Stimulated activated CD8-positive, alpha-beta memory T cell treated with anti-CD3 and anti-CD28 coated beads, Interleukin-2, amount 100 ng/mL, for 48 hours (primary cell): Measurements from ENCODE around the gene POLL.

Experiments
- DNase-seq, 2 donors: peaks; one replicate each; pipeline ENCODE4 v3.0.0-alpha.2; 2020; ENCODE audit warnings: low read depth in 2 of 2

The POLL gene

DNA sequence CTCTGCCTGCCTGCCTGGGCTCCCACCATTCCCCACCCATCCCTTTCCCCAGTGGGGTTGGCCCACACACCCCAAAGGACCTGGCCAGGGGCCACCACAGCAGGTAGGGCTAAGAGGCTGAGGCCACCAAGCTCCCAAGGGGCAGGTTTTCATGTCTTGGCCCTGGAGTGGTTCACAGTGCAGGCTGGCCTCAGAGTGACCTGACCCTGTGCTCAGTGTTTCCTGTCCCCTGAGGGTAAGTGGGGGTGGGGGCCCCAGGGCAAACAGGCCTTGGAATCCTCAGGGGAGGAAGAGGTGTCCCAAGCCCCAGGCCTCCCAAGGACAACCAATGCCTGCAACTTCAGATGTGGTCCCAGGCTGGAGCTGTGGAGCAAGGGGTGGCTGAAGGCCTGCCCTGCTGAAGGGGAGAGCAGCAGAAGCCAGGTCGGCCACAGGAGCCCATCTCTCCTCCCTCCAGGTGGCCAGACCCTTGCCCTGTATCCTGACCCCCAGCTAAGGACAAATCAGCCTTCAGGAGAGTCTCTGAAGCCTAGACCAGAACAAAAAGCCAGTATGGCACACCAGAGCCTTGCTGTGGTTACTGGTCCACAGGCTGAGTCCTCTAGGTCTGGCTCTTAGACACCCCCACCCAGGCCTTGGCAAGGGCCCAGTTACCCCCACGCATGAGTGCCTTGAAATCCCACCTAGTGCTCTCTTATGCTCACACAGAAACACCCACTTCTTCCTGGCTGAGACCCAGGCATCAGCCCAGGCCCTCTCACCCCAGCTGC lies 27.6 kb downstream of the POLL start:
- no peak for DNase-seq

DNA sequence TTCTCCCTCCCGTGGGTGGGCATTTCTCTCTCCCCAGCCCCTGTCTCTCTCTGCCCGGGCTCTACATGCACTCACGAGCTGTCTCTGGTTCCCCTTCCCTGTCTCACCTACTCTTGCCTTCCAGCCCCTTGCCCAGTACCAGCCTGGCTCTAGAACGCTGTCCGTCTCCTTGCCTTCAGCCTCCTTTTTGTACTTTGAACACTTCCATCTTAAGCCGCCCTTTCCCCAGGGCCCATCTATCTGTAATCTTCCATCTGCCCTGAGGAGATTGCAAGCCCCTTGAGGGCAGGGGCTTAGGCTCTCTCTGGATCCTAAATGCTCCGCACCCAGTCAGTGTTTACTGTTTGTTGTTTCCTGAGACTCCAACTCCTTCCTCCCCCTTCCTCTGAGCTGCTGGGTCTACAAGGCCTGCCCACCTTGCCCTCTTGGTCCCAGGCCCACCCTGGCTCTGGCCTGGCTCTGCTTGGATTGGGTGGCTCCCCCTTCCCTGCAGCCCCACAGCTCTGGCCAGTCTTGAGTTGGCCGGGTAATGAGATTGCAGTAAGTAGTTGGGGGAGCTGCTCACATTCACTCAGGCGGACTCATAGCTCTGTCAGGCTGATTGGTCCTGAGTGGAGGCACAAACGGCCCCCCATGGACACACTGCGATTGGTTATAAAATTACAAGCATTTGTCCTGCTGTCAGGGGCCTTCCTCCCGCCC lies 28.3 kb downstream of the POLL start:
- DNase-seq, result no peak

DNA sequence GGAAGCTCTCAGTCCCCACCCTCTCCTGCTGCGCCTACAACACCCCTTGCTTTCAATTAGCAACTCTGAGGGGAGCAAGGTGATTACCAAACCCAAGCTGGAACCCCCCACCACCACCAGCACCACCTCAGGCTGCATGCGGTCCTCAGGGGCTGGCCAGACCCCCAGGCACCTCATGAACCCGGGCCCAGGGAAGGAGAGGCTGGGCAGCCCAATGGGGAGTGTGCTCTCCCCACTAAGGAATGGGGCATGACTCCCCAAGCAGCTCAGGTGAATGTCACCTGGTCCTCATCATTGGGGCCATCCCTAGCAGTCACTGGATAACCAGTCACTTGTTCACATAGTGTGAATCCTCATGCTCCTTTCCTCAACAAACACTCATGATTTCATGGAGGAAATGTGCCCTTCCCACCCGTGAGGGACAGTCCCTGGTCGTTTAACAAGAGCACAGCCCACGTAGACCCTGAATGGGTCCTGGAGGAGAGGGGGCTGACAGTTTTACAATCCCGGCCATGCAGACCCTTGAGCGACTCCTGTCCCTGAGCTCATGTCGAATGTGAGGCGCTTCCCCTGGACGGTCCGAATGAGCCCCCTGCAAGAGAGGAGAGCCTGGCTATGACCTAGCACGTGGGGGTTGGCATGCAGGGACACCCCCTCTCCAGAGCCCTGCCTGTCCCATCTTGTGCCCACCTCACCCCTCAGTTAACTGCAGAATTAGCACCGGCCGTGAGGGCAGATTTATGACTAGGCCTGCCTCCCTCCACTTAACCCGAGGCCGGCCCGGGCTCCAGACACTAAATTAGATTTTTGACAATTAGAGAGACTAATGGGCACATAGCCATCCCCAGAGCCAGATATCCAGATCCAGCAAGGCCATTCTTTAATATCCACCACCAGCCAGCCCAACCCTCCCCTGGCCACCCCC lies 29.1 kb downstream of the POLL start:
- DNase-seq, result no peak

DNA sequence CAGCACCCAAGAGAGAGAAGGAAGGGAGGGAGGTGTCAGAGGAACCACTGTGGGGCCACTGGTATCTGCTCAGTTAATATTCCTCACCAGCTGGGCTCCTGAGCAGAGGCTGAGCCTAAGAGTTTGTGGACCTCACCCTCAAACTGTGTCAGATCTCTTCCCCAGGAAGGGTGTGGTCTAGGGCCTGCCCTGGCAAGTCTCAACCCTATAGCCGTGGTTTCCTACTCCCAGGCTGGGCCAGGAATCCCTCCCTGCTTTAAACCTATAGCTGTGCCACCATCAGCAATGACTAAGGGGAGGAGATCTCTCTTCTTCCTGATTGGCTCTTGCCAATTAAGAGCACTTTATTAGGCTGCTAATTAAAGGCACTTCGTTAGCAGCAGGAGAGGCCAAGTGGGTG lies 29.9 kb downstream of the POLL start:
- DNase-seq, result no peak

DNA sequence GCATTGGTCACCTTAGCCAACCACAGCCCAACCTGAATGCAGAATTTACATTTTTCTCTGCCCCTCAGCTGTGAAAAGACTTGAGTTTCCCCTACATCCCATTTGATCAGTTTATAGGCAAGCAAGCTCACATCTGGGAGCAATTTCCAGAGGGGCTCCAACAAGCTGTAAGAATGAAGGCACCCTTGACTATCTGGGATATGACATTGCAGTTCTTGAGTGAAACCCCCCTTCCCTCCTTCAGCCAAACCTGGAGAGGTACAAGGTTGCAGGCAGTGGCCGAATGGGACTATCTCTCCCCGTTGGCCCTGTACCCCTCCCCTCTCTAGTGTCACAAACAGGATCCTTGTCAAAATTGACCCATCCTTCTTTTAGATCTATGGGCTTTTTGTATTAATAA lies 30.5 kb downstream of the POLL start:
- DNase-seq, result no peak

DNA sequence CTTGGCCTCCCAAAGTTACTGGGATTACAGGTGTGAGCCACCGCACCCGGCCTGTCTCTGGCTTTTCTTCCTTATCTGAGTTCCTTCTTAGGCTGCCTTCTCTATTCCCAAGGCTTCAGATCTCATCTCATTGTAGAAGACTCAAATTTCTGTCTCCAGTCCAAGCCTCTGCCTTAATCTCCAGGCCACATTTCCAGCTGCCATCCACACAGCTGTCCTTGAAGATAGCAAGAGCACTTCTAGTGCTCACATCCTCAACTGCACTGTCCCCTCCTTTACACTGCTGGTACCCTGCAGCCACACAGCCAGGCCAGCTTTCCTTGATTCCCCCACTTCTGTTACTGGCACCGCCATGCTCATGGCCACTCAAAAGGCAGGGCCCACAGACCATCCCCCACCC lies 35.6 kb downstream of the POLL start:
- no peak for DNase-seq

DNA sequence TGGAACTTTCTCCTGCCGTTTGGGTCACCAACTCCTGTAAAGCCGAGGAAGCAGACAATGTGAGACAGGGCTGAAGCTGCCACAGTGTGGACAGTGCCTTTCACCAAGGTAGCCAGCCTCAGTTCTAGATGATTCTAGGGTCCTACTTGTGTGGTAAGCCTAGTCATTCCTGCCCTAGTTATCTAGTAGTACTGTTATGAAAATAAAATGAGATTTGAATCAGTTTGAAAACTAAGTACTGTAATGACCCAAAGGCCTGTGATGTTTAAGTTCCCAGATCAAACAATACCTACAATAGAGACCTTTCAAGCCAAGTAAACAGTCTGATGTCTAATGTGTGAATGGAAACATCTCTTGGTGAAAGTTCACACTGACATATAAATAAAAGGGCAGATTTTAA lies 37.1 kb downstream of the POLL start:
- DNase-seq, result no peak

DNA sequence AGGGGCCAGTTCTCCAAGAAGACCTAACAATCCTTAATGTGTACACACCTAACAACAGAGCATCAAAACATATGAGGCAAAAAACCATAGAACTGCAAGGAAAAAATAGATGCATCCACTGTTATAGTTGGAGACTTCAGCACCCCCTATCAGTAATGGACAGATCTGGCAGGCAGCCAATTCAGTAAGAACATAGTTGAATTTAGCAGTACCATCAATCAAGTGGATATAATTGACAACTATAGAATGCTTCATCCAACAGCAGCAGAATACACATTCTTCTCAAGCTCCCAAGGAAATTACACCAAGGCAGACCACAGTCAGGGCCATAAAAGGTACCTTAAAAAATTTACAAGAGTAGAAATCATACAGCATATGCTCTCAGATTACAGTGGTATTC lies 42.2 kb downstream of the POLL start:
- no peak for DNase-seq

DNA sequence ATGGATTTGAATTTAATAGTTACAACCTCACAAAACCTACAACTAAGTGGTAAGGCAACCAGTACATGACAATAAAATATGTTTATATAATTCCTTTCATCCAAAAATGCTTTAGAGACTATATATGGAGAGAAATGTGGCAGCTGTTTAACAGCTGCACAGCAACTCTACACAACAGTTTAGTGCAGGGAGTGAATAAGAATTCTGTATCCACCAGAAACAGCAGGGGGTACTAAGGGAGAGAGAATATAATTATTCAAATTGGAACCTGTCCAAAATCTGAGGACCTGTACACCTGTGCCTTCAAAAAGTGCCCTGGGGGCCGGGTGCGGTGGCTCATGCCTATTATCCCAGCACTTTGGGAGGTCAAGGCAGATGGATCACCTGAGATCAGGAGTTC lies 49.6 kb downstream of the POLL start:
- no peak for DNase-seq

DNA sequence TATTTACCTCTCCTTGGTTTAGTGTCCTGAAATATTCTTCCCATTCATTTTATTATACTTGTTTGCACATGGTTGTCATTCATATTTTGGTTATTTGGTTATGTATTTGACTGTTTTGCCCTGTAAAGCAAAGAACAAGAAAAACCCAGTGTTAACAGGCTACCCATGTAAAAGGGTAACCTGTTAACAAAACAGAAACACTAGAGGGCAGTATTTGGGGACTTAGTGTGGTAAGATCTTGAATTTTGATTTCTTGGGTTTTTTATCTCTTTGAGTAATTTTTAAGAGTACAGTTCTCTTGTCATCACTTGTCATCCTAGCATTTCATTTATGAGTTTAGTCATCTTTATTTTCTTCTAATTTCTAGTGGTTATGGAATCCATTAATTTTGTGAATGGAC lies 51.3 kb downstream of the POLL start:
- DNase-seq, result no peak

DNA sequence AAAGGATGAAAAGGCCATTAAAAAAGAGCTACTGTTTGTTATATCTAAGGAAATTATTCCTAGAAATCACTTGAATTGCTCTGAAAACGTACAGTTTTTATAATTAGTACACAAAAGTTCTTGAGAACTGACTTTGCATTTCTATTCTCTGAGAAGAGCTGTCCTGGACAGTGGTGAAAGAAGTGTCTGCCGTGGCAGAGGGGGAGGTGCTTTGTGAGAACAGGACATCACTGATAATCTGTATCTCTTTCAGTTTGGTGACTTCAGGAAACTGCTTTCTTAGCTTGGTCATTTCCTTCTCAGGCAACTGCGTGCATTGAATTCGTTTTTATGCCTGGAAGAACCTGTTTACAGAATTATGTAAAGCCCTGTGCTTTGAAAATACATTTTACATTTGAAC lies 52.1 kb downstream of the POLL start:
- no peak for DNase-seq

DNA sequence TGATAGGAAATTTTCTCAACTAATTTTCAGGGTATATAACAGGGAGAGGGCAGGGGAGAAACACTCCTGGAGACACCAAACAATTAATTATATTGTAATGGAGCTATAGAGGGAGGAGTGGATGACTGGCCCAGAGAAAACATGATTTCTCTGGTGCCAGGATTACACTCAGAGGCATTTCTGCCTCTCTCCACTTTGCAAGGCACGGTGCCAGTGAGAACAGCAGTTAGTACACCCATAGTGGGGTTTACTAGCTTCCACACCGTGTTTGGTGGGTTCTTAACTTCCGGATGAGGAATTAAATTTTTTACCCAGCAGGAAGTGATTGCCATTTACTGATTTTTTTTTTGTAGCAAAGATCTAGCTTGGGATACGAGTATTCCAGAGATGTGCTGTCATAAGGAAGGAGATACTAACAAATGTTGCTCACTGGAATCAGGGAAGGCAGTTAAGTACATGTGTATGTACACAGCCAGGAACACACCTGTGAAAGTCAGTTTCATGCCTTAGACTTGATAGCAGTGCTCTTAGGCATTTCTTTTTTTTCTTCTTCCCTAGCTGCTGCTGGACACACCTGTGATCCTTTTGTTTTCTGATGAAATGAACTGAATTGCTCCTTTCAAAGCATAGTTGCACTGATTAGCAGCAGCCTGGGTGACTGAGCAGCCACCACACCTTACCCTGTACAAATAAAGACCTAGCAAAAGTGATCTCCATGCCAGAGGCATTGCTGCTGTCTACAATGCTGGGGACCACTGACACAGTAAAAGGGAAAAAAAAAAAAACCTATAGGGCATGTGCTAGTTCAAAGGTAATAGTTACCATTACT lies 58.1 kb downstream of the POLL start:
- DNase-seq, result no peak

DNA sequence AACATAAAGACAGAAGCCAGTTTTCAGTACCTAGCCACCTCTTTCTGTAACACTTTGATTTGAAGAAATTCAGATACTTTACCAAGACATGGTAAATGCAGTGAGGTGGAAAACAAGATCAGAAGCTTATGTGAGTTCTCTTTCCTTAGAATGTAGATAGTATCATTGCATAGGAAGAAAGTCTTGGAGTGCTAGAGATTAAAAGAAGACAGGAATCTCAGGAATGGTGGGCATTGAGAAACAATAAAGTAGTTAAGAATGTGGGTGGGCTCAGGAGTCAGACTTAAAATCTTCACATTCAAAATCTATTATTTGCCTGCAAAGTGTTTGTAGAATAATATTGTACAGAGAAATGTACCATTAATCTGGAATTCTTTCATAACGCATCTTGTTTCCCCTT lies 58.9 kb downstream of the POLL start:
- no peak for DNase-seq
